GM19438 (cell line): ENCODE results near the gene BOD1L1.

Experiments
- ATAC-seq: cut with Tn5 transposase; IDR thresholded peaks from one replicate; pipeline ENCODE4 v1.9.1; 2021; ENCODE audit warnings: low read depth; ENCODE audit not compliant: unreplicated experiment

The BOD1L1 gene

GRCh38 chr4:13541176-13541604 lies 86.3 kb downstream of the BOD1L1 start:
- no peak for ATAC-seq

GRCh38 chr4:13540446-13541175 lies 86.9 kb downstream of the BOD1L1 start:
- no peak for ATAC-seq

- ATAC-seq = no peak
Measured at GRCh38 chr4:13539619-13540445, 87.7 kb downstream of the BOD1L1 start.

- no peak for ATAC-seq
Measured at GRCh38 chr4:13539047-13539618, 88.4 kb downstream of the BOD1L1 start.

- ATAC-seq = no peak
Measured at GRCh38 chr4:13538427-13538973, 89.0 kb downstream of the BOD1L1 start.

- no peak for ATAC-seq
Measured at GRCh38 chr4:13537832-13538177, 89.7 kb downstream of the BOD1L1 start.

GRCh38 chr4:13537011-13537831 lies 90.3 kb downstream of the BOD1L1 start:
- ATAC-seq = no peak

- ATAC-seq = no peak
Measured at GRCh38 chr4:13536607-13537006, 90.9 kb downstream of the BOD1L1 start.

- ATAC-seq = no peak
Measured at GRCh38 chr4:13535708-13536361, 91.7 kb downstream of the BOD1L1 start.

- no peak for ATAC-seq
Measured at GRCh38 chr4:13535118-13535517, 92.4 kb downstream of the BOD1L1 start.

- no peak for ATAC-seq
Measured at GRCh38 chr4:13534344-13535063, 93.0 kb downstream of the BOD1L1 start.

GRCh38 chr4:13533670-13534343 lies 93.7 kb downstream of the BOD1L1 start:
- no peak for ATAC-seq

- ATAC-seq = no peak
Measured at GRCh38 chr4:13531625-13531998, 95.9 kb downstream of the BOD1L1 start.

- ATAC-seq = no peak
Measured at GRCh38 chr4:13530823-13531624, 96.5 kb downstream of the BOD1L1 start.

- no peak for ATAC-seq
Measured at GRCh38 chr4:13529128-13529919, 98.2 kb downstream of the BOD1L1 start.

GRCh38 chr4:13528821-13529127 lies 98.8 kb downstream of the BOD1L1 start:
- no peak for ATAC-seq
